HG03097 (cell line): Measurements from ENCODE around the gene BSND.

Experiments used
- ATAC-seq: cut with Tn5 transposase; IDR thresholded peaks from one replicate; pipeline ENCODE4 v1.9.1; 2021; ENCODE audit not compliant: unreplicated experiment, low FRiP score

BSND gene

GRCh38 chr1:55044617-55045397 is 46.1 kb downstream of the BSND start:
- no peak for ATAC-seq

- ATAC-seq, result no peak
Measured at GRCh38 chr1:55045430-55045829, 46.7 kb downstream of the BSND start.

GRCh38 chr1:55046871-55047270 is 48.1 kb downstream of the BSND start:
- no peak for ATAC-seq

GRCh38 chr1:55047611-55048010 is 48.9 kb downstream of the BSND start:
- no peak for ATAC-seq

GRCh38 chr1:55048453-55049270 is 49.9 kb downstream of the BSND start:
- no peak for ATAC-seq

GRCh38 chr1:55049271-55049913 is 50.7 kb downstream of the BSND start:
- no peak for ATAC-seq

GRCh38 chr1:55049914-55050278 is 51.2 kb downstream of the BSND start:
- no peak for ATAC-seq

- ATAC-seq, result no peak
Measured at GRCh38 chr1:55050283-55050682, 51.5 kb downstream of the BSND start.

GRCh38 chr1:55051169-55051568 is 52.4 kb downstream of the BSND start:
- ATAC-seq, result no peak

- no peak for ATAC-seq
Measured at GRCh38 chr1:55051621-55052020, 52.9 kb downstream of the BSND start.

GRCh38 chr1:55052221-55053142 is 53.7 kb downstream of the BSND start:
- no peak for ATAC-seq

GRCh38 chr1:55053265-55053954 is 54.7 kb downstream of the BSND start:
- no peak for ATAC-seq

- no peak for ATAC-seq
Measured at GRCh38 chr1:55054396-55054795, 55.7 kb downstream of the BSND start.

- no peak for ATAC-seq
Measured at GRCh38 chr1:55055084-55055882, 56.5 kb downstream of the BSND start.

GRCh38 chr1:55055951-55056631 is 57.4 kb downstream of the BSND start:
- ATAC-seq, result no peak

- ATAC-seq, result no peak
Measured at GRCh38 chr1:55056632-55056992, 57.9 kb downstream of the BSND start.

- no peak for ATAC-seq
Measured at GRCh38 chr1:55057270-55057955, 58.7 kb downstream of the BSND start.

- ATAC-seq, result no peak
Measured at GRCh38 chr1:55057956-55058298, 59.2 kb downstream of the BSND start.
